H1 (cell line): ENCODE results near the gene C2CD5. TPM values are rescaled to one million over a fixed set of nuclear protein-coding genes. Genes with fewer than 3 reads are reported as not detected.

Experiments
- CTCF ChIA-PET: fragments of 300-600 bp; sonication (Branson Sonifier 250); formaldehyde crosslinking; loops from one replicate; lab custom pipeline; 2021; ENCODE audit not compliant: partially characterized antibody; lab: Charles Lee
- POLR2A ChIA-PET: fragments of 300-600 bp; sonication (Branson Sonifier 250); formaldehyde crosslinking; loops from one replicate; lab custom pipeline; 2021; ENCODE audit warnings: inconsistent platforms; ENCODE audit not compliant: partially characterized antibody; lab: Charles Lee
- DNase-seq, 2 experiments: peaks; one replicate each; pipeline versions ENCODE4 v3.0.0 to v3.0.0-alpha.2; 2010 to 2022; ENCODE audit warnings: low spot score in 2 of 2, low read depth in 1 of 2, mixed read lengths in 1 of 2
- FAIRE-seq: peaks from 2 replicates; lab custom pipeline; 2011; peaks lifted over from hg19 to GRCh38; lab: Jason Lieb, UNC
- H2AFZ ChIP-seq: 2 replicates; pipeline ENCODE4 v1.8.1; 2012; ENCODE audit warnings: low read length, inconsistent platforms
- H2AK5ac ChIP-seq: 2 replicates; pipeline ENCODE4 v1.6.1; 2013; ENCODE audit warnings: low read depth, low read length
- H2BK120ac ChIP-seq: replicated peaks from 2 replicates; pipeline ENCODE3; 2013; ENCODE audit warnings: low read depth, low read length, inconsistent platforms
- H2BK12ac ChIP-seq: 2 replicates; pipeline ENCODE4 v1.6.1; 2013; ENCODE audit warnings: low read depth, low read length
- H2BK15ac ChIP-seq: 2 replicates; pipeline ENCODE4 v1.6.1; 2013; ENCODE audit warnings: low read length
- H2BK20ac ChIP-seq: 2 replicates; pipeline ENCODE4 v1.6.1; 2013; ENCODE audit warnings: low read length
- H2BK5ac ChIP-seq: 2 replicates; pipeline ENCODE4 v1.6.1; 2013; ENCODE audit warnings: low read depth, low read length
- H3K14ac ChIP-seq: 2 replicates; pipeline ENCODE4 v1.6.1; 2013; ENCODE audit warnings: inconsistent platforms; ENCODE audit not compliant: insufficient read length
- H3K18ac ChIP-seq: 2 replicates; pipeline ENCODE4 v1.6.1; 2013; ENCODE audit warnings: low read length; ENCODE audit errors: extremely low read depth
- H3K23ac ChIP-seq: 2 replicates; pipeline ENCODE4 v1.6.1; 2013; ENCODE audit warnings: inconsistent platforms; ENCODE audit not compliant: insufficient read length
- H3K23me2 ChIP-seq: 2 replicates; pipeline ENCODE4 v1.6.1; 2013; ENCODE audit warnings: low read depth, low read length
- H3K27ac ChIP-seq: 2 replicates; pipeline ENCODE4 v1.6.1; 2011; ENCODE audit warnings: low read depth, low read length, inconsistent platforms
- H3K27me3 ChIP-seq, 4 experiments: replicated peaks in 1 of 4; 1 replicate in 1 of 4; 2 replicates in 3 of 4; pipeline versions ENCODE4 v1.6.1 to v1.8.1; 2011 to 2013; ENCODE audit warnings: low read length in 3 of 4, mild to moderate bottlenecking in 3 of 4, inconsistent platforms in 2 of 4, mixed read lengths in 2 of 4, moderate library complexity in 1 of 4; ENCODE audit not compliant: control insufficient read depth in 3 of 4, insufficient read depth in 3 of 4; ENCODE audit errors: extremely low read depth in 1 of 4
- H3K36me3 ChIP-seq, 4 experiments: 2 replicates each; pipeline versions ENCODE4 v1.6.1 to v1.8.1; 2011 to 2013; ENCODE audit warnings: mild to moderate bottlenecking in 4 of 4, low read length in 3 of 4, moderate library complexity in 2 of 4, control low read depth in 1 of 4, inconsistent platforms in 1 of 4; ENCODE audit not compliant: insufficient read depth in 4 of 4, control insufficient read depth in 2 of 4
- H3K4ac ChIP-seq: replicated peaks from 2 replicates; pipeline ENCODE3; 2013; ENCODE audit warnings: low read length, low read depth, mixed read lengths, inconsistent platforms; ENCODE audit not compliant: insufficient read length
- H3K4me1 ChIP-seq, 4 experiments: replicated peaks in 1 of 4; 1 replicate in 1 of 4; 2 replicates in 3 of 4; pipeline versions ENCODE4 v1.6.1 to v1.8.1; 2011 to 2013; ENCODE audit warnings: low read length in 3 of 4, inconsistent platforms in 2 of 4, mixed read lengths in 1 of 4; ENCODE audit not compliant: insufficient read depth in 4 of 4, control insufficient read depth in 3 of 4
- H3K4me2 ChIP-seq, 2 experiments: 2 replicates each; pipeline versions ENCODE4 v1.6.1 to v1.8.1; 2011 to 2013; ENCODE audit warnings: low read depth in 2 of 2, low read length in 2 of 2, control low read depth in 1 of 2, inconsistent platforms in 1 of 2, mild to moderate bottlenecking in 1 of 2; ENCODE audit not compliant: insufficient read depth in 1 of 2
- H3K4me3 ChIP-seq, 4 experiments: fragments of 200-600, 300-600 bp in 1 of 4; sonication (generic), shearing (Covaris generic), sonication (Bioruptor Twin) in 1 of 4; 2 replicates each; pipeline versions ENCODE4 v1.5.1 to v1.8.1; 2011 to 2016; ENCODE audit warnings: low read length in 4 of 4, low read depth in 3 of 4, control low read depth in 2 of 4, inconsistent platforms in 2 of 4, mild to moderate bottlenecking in 2 of 4, mixed read lengths in 1 of 4, moderate library complexity in 1 of 4; ENCODE audit not compliant: insufficient read depth in 2 of 4; ENCODE audit errors: extremely low read depth in 1 of 4
- H3K56ac ChIP-seq: replicated peaks from 2 replicates; pipeline ENCODE3; 2013; ENCODE audit warnings: low read depth, mild to moderate bottlenecking, mixed read lengths, low read length, inconsistent platforms; ENCODE audit not compliant: insufficient read length
- H3K79me1 ChIP-seq: 2 replicates; pipeline ENCODE4 v1.6.1; 2013; ENCODE audit warnings: low read depth, low read length, control low read depth
- H3K79me2 ChIP-seq, 2 experiments: 2 replicates each; pipeline versions ENCODE4 v1.6.1 to v1.8.1; 2012 to 2013; ENCODE audit warnings: low read length in 2 of 2, mild to moderate bottlenecking in 2 of 2, inconsistent platforms in 1 of 2; ENCODE audit not compliant: insufficient read depth in 2 of 2, control insufficient read depth in 1 of 2
- H3K9ac ChIP-seq, 4 experiments: replicated peaks in 1 of 4; 1 replicate in 1 of 4; 2 replicates in 3 of 4; pipeline versions ENCODE4 v1.6.1 to v1.8.1; 2011 to 2013; ENCODE audit warnings: low read depth in 3 of 4, low read length in 3 of 4, control low read depth in 2 of 4, mild to moderate bottlenecking in 2 of 4, moderate library complexity in 2 of 4, inconsistent platforms in 1 of 4; ENCODE audit errors: extremely low read depth in 1 of 4
- H3K9me3 ChIP-seq, 2 experiments: 2 replicates each; pipeline versions ENCODE4 v1.6.1 to v1.8.1; 2012 to 2013; ENCODE audit warnings: mild to moderate bottlenecking in 2 of 2, moderate library complexity in 2 of 2, control low read depth in 1 of 2, inconsistent platforms in 1 of 2, low read depth in 1 of 2, low read length in 1 of 2, mixed read lengths in 1 of 2; ENCODE audit not compliant: insufficient read depth in 2 of 2
- H4K20me1 ChIP-seq, 2 experiments: replicated peaks in 1 of 2; 2 replicates each; pipeline versions ENCODE3 to v1.8.1; 2011 to 2013; ENCODE audit warnings: inconsistent platforms in 2 of 2, low read length in 2 of 2, mild to moderate bottlenecking in 1 of 2; ENCODE audit not compliant: insufficient read depth in 2 of 2, control insufficient read depth in 1 of 2
- H4K5ac ChIP-seq: 2 replicates; pipeline ENCODE4 v1.6.1; 2013; ENCODE audit warnings: low read length, low read depth, mixed read lengths, inconsistent platforms; ENCODE audit not compliant: insufficient read length
- H4K8ac ChIP-seq: 2 replicates; pipeline ENCODE4 v1.8.0; 2013; ENCODE audit warnings: mild to moderate bottlenecking, moderate library complexity, low read length, inconsistent platforms; ENCODE audit not compliant: insufficient read depth; ENCODE audit errors: extremely low read depth
- H4K91ac ChIP-seq: replicated peaks from 2 replicates; pipeline ENCODE3; 2013; ENCODE audit warnings: low read length, mixed read lengths, inconsistent platforms; ENCODE audit not compliant: insufficient read length
- CBX5 ChIP-seq: fragments of 300-800, 300-1000 bp; sonication (generic); IDR thresholded peaks from 2 replicates; pipeline ENCODE4 v1.7.1; 2016; ENCODE audit warnings: antibody characterized with exemption, low read length, low read depth
- CEBPB ChIP-seq: IDR thresholded peaks from 2 replicates; pipeline ENCODE4 v1.6.1; 2012; ENCODE audit warnings: low read depth, low read length
- JUN ChIP-seq: IDR thresholded peaks from 2 replicates; pipeline ENCODE4 v1.6.1; 2011; ENCODE audit warnings: low read depth, mild to moderate bottlenecking, improper control_type of control experiment, low read length
- TAF1 ChIP-seq: IDR thresholded peaks from 2 replicates; pipeline ENCODE4 v1.6.1; 2011; ENCODE audit warnings: mild to moderate bottlenecking, low read depth, low read length
- WGBS, 2 experiments: shearing (Covaris generic) in 1 of 2; methylation state at CpG; one replicate each; pipeline versions ENCODE4 v1.1.6 to v1.1.7; 2013 to 2015; ENCODE audit warnings: low lambda C conversion rate in 2 of 2, mixed read lengths in 2 of 2, inconsistent platforms in 1 of 2, low coverage in 1 of 2, missing lambda C conversion rate in 1 of 2; ENCODE audit not compliant: insufficient replicate concordance in 2 of 2, insufficient coverage in 1 of 2, insufficient read length in 1 of 2; ENCODE audit errors: extremely low coverage in 1 of 2, missing lambda C conversion rate in 1 of 2; 5-methylcytosine and 5-hydroxymethylcytosine counted together
- long read RNA-seq, 2 experiments: library from RNA in 1 of 2; library from capped mRNA in 1 of 2; stranded (forward); transcript quantifications; one replicate each; pipeline ENCODE4 v2.0.0, GENCODE V29; 2021; ENCODE audit warnings: inconsistent platforms in 1 of 2
- polyA minus RNA-seq, 3 experiments: library from RNA; depleted of rRNA, polyadenylated mRNA; stranded (reverse); fragments of >200 nt; gene quantifications; 1 replicate in 2 of 3; 2 replicates in 1 of 3; pipeline ENCODE4 v1.2.3, GENCODE V29; 2011
- polyA plus RNA-seq, 7 experiments: library from polyadenylated mRNA; depleted of rRNA in 3 of 7; stranded (reverse) in 5 of 7; unstranded in 2 of 7; fragments of >200 nt in 5 of 7; fragments of 200-250 nt in 2 of 7; gene quantifications; 1 replicate in 5 of 7; 2 replicates in 1 of 7; 4 replicates in 1 of 7; pipeline versions ENCODE4 v1.2.1 to v1.2.3, GENCODE V29; 2011 to 2013; ENCODE audit warnings: missing spikeins in 2 of 7, mixed read lengths in 2 of 7
- total RNA-seq: library from RNA; stranded (reverse); fragmentation: NEBNext Ultra II Directional; extraction: Animal tissue kit (Norgen Biotek cat#: 25700); gene quantifications from 2 replicates; pipeline ENCODE4 v1.2.1, GENCODE V29; 2021
- TF ChIP-seq, protein P1 (sequence below), 3 experiments: IDR thresholded peaks; 1 replicate in 2 of 3; 2 replicates in 1 of 3; pipeline versions ENCODE4 v1.5.1 to v1.6.1; 2011; ENCODE audit warnings: low read length in 3 of 3, mild to moderate bottlenecking in 3 of 3, inconsistent platforms in 2 of 3, low read depth in 1 of 3, moderate library complexity in 1 of 3; ENCODE audit not compliant: insufficient read depth in 1 of 3; ENCODE audit errors: control extremely low read depth in 1 of 3

Gene C2CD5
- total RNA-seq (40.4 and 45.9 TPM in 2 replicates), polyA plus RNA-seq (2011; rRNA removed) (13.7 and 21.9 TPM in 2 replicates), polyA minus RNA-seq (2011; rRNA and poly(A)+ RNA removed) (36.6 and 48.3 TPM in 2 replicates)
- 22.0 TPM for polyA plus RNA-seq (2011; cell fraction: cytosol; rRNA removed)
- 11.9 TPM for polyA plus RNA-seq (2011; cell fraction: nucleus; rRNA removed)
- polyA plus RNA-seq (2012, experiment 1 of 2), result 16.6 to 32.0 TPM (median 22.0 TPM) in 4 replicates
- 1.4 TPM for polyA plus RNA-seq (2012, experiment 2 of 2)
- polyA plus RNA-seq (2013, experiment 1 of 2), result 27.0 TPM
- polyA plus RNA-seq (2013, experiment 2 of 2), result 26.3 TPM
- 26.4 TPM for polyA minus RNA-seq (2011; cell fraction: cytosol; rRNA and poly(A)+ RNA removed)
- polyA minus RNA-seq (2011; cell fraction: nucleus; rRNA and poly(A)+ RNA removed), result 86.4 TPM
- long read RNA-seq, experiment 1, partial matches to known transcripts, result 14 of 33 reads
- long read RNA-seq, experiment 1, other reads (novel, unspliced or antisense), result 18 of 33 reads
- long read RNA-seq, experiment 2, partial matches to known transcripts, result 1 of 2 reads
- long read RNA-seq, experiment 2, other reads (novel, unspliced or antisense), result 1 of 2 reads

DNA sequence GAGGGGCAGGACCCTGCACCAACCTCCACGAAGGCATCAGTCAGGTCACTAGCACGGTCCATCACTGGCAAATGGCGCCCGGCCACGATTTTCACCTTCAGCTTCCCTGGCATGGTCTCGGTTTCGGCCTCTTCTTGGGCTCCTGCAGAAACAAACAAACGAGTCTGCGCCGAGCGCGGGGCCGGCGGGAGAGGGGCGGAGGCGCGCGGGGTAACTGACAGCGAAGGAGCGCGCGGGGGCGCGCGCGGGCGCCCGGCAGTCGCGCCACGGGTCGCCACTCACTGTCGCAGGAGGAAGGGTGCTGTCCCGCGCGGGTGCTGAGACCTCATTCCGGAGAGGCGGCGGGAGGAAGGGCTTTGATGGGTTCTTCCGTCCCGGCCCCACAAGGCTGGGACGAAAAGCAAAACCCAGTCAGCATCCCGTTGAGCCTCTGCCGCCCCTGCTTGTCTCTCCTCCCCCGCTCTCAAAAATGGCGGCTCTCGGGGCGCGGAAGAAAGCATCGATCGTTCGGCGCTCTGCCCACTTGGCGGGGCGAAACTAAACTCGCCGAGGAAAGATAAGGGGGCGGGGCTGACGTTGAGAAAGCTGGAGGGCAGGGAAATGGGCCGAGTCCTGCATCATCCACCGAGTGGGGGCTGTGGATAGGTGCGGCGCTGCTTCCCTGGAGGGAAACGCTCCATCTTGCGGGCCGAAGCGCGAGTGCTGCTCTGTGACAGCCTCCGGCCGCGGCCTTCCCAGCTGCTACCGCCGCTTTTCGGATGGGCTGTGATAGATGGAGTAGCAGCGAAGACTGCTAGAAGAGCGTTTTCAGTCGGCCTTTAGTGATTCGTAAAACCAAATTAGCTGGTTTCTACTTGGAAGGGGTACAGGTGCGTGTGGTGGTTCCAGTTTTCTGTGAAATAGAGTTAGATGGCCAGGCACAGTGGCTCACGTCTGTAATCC lies at the start of gene C2CD5:
Gene C2CD5, minus strand, starts transcription at position 505 of the 942 bp plus-strand sequence. Its CDS starts 392 bp downstream, at position 113.
- Histone ChIP-seq H3K4me2 (peak within 1 kb of the TSS; percentile 85 to 94), H3K4me3 (peak within 1 kb of the TSS; percentile 74 to 89 (median 81)), H2BK20ac (no peak within 1 kb of the TSS), H3K18ac (peak within 1 kb of the TSS; percentile 93), H3K9me3 (no peaks in the 10 kb centered on the region), H3K27me3 (no peaks in the 10 kb centered on the region), H4K8ac (peak within 1 kb of the TSS; percentile 94), H3K23ac (no peak within 1 kb of the TSS), H3K56ac (peak within 1 kb of the TSS; percentile 74), H2AK5ac (no peak within 1 kb of the TSS), H3K36me3 (no peaks in the 10 kb centered on the region; a peak in 1 of 8 replicates), H4K5ac (peak within 1 kb of the TSS; percentile 94), H2BK12ac (peak within 1 kb of the TSS; percentile 30), H3K9ac (peak within 1 kb of the TSS; percentile 82 to 90 (median 86)), H3K79me1 (no peaks in the 10 kb centered on the region), H2BK15ac (no peak within 1 kb of the TSS), H3K4ac (peak within 1 kb of the TSS; percentile 81), H3K79me2 (peaks cover 0 to 12% of the 10 kb centered on the region in 2 experiments; a peak in 1 of 4 replicates), H3K4me1 (peaks cover 4 to 5% (median 4%) of the 10 kb centered on the region in 4 experiments), H3K27ac (peak within 1 kb of the TSS; percentile 81), H4K20me1 (no peaks in the 10 kb centered on the region), H2BK5ac (peak within 1 kb of the TSS; percentile 94), H3K23me2 (peaks cover 8% of the 10 kb centered on the region; the same call in 1 of the 2 replicates), H2BK120ac (peak within 1 kb of the TSS; percentile 47), H3K14ac (peak within 1 kb of the TSS; percentile 21), H2AFZ (peak within 1 kb of the TSS; percentile 85), H4K91ac (peak within 1 kb of the TSS; percentile 93)
- POLR2A ChIA-PET, result interaction anchor here (0.7 to 2.3 kb wide), 11 partner anchors 9 to 887 kb away, joined by 3 to 13 read pairs (median 3); partner anchors contain the start of genes ETNK1 and LDHB
- FAIRE-seq, result peak; percentile 13
- WGBS, 2 experiments, result 4% methylated on average over 63 of the region's 80 CpGs; no CpG with 5 or more reads in 1 of the 2 experiments
- DNase-seq, result peak; percentile 87 to 93
- CTCF ChIA-PET, result interaction anchor here (0.7 to 1.9 kb wide), 7 partner anchors 15 to 139 kb away, joined by 3 to 7 read pairs (median 3); partner anchors contain the start of gene ETNK1
- TF ChIP-seq, protein P1, sequence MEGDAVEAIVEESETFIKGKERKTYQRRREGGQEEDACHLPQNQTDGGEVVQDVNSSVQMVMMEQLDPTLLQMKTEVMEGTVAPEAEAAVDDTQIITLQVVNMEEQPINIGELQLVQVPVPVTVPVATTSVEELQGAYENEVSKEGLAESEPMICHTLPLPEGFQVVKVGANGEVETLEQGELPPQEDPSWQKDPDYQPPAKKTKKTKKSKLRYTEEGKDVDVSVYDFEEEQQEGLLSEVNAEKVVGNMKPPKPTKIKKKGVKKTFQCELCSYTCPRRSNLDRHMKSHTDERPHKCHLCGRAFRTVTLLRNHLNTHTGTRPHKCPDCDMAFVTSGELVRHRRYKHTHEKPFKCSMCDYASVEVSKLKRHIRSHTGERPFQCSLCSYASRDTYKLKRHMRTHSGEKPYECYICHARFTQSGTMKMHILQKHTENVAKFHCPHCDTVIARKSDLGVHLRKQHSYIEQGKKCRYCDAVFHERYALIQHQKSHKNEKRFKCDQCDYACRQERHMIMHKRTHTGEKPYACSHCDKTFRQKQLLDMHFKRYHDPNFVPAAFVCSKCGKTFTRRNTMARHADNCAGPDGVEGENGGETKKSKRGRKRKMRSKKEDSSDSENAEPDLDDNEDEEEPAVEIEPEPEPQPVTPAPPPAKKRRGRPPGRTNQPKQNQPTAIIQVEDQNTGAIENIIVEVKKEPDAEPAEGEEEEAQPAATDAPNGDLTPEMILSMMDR (IDR thresholded peaks at IDR 0.05; ENCODE audit: control extremely low read depth in 1 of 3, insufficient read depth in 1 of 3, low read depth in 1 of 3, low read length in 3 of 3), result peak; percentile 23 to 39 (median 32)
- TF ChIP-seq CEBPB, result no peak
- TF ChIP-seq CBX5, result no peak
- TF ChIP-seq TAF1, result peak; percentile 83
- TF ChIP-seq JUN, result no peak
